Activated naive CD4-positive, alpha-beta T cell treated with anti-CD3 and anti-CD28 coated beads, Interleukin-2, amount 50 U/mL, for 16 hours (primary cell): ENCODE data around the gene ATG16L1.
"Not testable (repeated sequence)": the region's sequence is repeated elsewhere in the genome, so short reads cannot be mapped to it uniquely, and the experiment has no call there.

ENCODE experiments used
- DNase-seq: peaks from one replicate; pipeline ENCODE4 v3.0.0-alpha.2; 2020

Gene ATG16L1

GRCh38 chr2:233297076-233297475 lies 45.6 kb downstream of the ATG16L1 start:
- DNase-seq, result no peak

GRCh38 chr2:233300401-233300800 lies 48.9 kb downstream of the ATG16L1 start:
- DNase-seq, result no peak

GRCh38 chr2:233301248-233301647 lies 49.8 kb downstream of the ATG16L1 start:
- no peak for DNase-seq

GRCh38 chr2:233301811-233302210 lies 50.3 kb downstream of the ATG16L1 start:
- DNase-seq, result no peak

- DNase-seq, result no peak
Measured at GRCh38 chr2:233303252-233303651, 51.8 kb downstream of the ATG16L1 start.

- no peak for DNase-seq
Measured at GRCh38 chr2:233307565-233307964, 56.1 kb downstream of the ATG16L1 start, which contains the start of gene SAG. Gene SAG, plus strand, starts transcription at chr2:233307816. Its CDS starts 1,374 bp downstream, at chr2:233309190.

- DNase-seq, result no peak
Measured at GRCh38 chr2:233311241-233311926, 59.9 kb downstream of the ATG16L1 start.

- DNase-seq, result no peak
Measured at GRCh38 chr2:233312874-233313273, 61.4 kb downstream of the ATG16L1 start.

GRCh38 chr2:233314180-233314925 lies 62.9 kb downstream of the ATG16L1 start:
- DNase-seq, result no peak

- no peak for DNase-seq
Measured at GRCh38 chr2:233317196-233317943, 65.9 kb downstream of the ATG16L1 start.

GRCh38 chr2:233319256-233319655 lies 67.8 kb downstream of the ATG16L1 start:
- DNase-seq, result no peak

- no peak for DNase-seq
Measured at GRCh38 chr2:233320470-233320869, 69.0 kb downstream of the ATG16L1 start.

- DNase-seq, result no peak
Measured at GRCh38 chr2:233321166-233321565, 69.7 kb downstream of the ATG16L1 start.

GRCh38 chr2:233323851-233324250 lies 72.4 kb downstream of the ATG16L1 start:
- DNase-seq, result no peak

- DNase-seq, result no peak
Measured at GRCh38 chr2:233325256-233325655, 73.8 kb downstream of the ATG16L1 start.

- DNase-seq, result no peak
Measured at GRCh38 chr2:233325814-233326213, 74.3 kb downstream of the ATG16L1 start.

GRCh38 chr2:233326500-233326899 lies 75.0 kb downstream of the ATG16L1 start:
- DNase-seq, result no peak

- no peak for DNase-seq
Measured at GRCh38 chr2:233328922-233329321, 77.4 kb downstream of the ATG16L1 start.

GRCh38 chr2:233329489-233330135 lies 78.1 kb downstream of the ATG16L1 start:
- DNase-seq, result no peak

- DNase-seq, result peak; percentile 50
Measured at GRCh38 chr2:233331536-233331935, 80.1 kb downstream of the ATG16L1 start.

GRCh38 chr2:233332125-233332524 lies 80.7 kb downstream of the ATG16L1 start:
- no peak for DNase-seq

GRCh38 chr2:233334915-233335314 lies 83.4 kb downstream of the ATG16L1 start:
- DNase-seq, result no peak

- DNase-seq, result not testable (repeated sequence)
Measured at GRCh38 chr2:233336091-233336490, 84.6 kb downstream of the ATG16L1 start.
